Activated B cell treated with CpG ODN at 0.5 μM for 24 hours (primary cell): ENCODE data around the gene CD28. TPM values are rescaled to one million over a fixed set of nuclear protein-coding genes. Genes with fewer than 3 reads are reported as not detected.
"Not testable (repeated sequence)": the region's sequence is repeated elsewhere in the genome, so short reads cannot be mapped to it uniquely, and the experiment has no call there.

Source experiments
- ATAC-seq: fragments of 200-7000 bp; cut with Tn5 transposase; one replicate; pipeline ENCODE4 v1.10.0; 2021; ENCODE audit warnings: low read depth, mild to moderate bottlenecking, moderate library complexity
- CTCF ChIA-PET: fragments of 350-600 bp; sonication (Branson Sonifier 250); formaldehyde crosslinking; loops from one replicate; lab custom pipeline; 2021; ENCODE audit warnings: antibody characterized with exemption; lab: Charles Lee
- POLR2A ChIA-PET: fragments of 350-600 bp; sonication (Branson Sonifier 250); formaldehyde crosslinking; loops from one replicate; lab custom pipeline; 2021; ENCODE audit warnings: antibody characterized with exemption; lab: Charles Lee
- DNase-seq: peaks from one replicate; pipeline ENCODE4 v3.0.0; 2022
- H3K27ac Mint-ChIP-seq: one replicate; pipeline ENCODE4 v1.8.0; 2020; ENCODE audit warnings: mixed read lengths
- H3K27me3 Mint-ChIP-seq: one replicate; pipeline ENCODE4 v1.8.0; 2021; ENCODE audit warnings: mixed read lengths
- H3K36me3 Mint-ChIP-seq: one replicate; pipeline ENCODE4 v1.8.0; 2021; ENCODE audit warnings: low read depth, mixed read lengths
- H3K4me1 Mint-ChIP-seq: one replicate; pipeline ENCODE4 v1.8.0; 2021; ENCODE audit warnings: mixed read lengths
- H3K4me3 Mint-ChIP-seq: one replicate; pipeline ENCODE4 v1.8.0; 2020; ENCODE audit warnings: mild to moderate bottlenecking, mixed read lengths
- H3K9me3 Mint-ChIP-seq: one replicate; pipeline ENCODE4 v1.8.0; 2020; ENCODE audit warnings: mixed read lengths
- CTCF ChIP-seq: fragments of 200-600 bp; IDR thresholded peaks from one replicate; pipeline ENCODE4 v1.8.0; 2022; ENCODE audit warnings: antibody characterized with exemption, mild to moderate bottlenecking
- intact Hi-C: fragments of 100-400 bp; cut with micrococcal nuclease; formaldehyde crosslinking; loops from one replicate; pipeline ENCODE4 v1.15.1; 2024
- total RNA-seq: library from RNA; stranded (reverse); gene quantifications from 2 replicates; pipeline ENCODE4 v1.2.3, GENCODE V29; 2022

Gene CD28
- total RNA-seq, 1 donor from 2014 or later, result not detected

- Mint-ChIP-seq H3K9me3 (peaks cover 2% of the 10 kb centered on the region), H3K4me1 (no peaks in the 10 kb centered on the region), H3K36me3 (no peaks in the 10 kb centered on the region), H3K4me3 (no peak overlapping the region), H3K27ac (no peak overlapping the region), H3K27me3 (peaks cover 14% of the 10 kb centered on the region)
- POLR2A ChIA-PET, result no interaction called here
- TF ChIP-seq CTCF, result no peak
- intact Hi-C loops, result no loop called here
- DNase-seq, result no peak
- no peak for ATAC-seq
- CTCF ChIA-PET, result no interaction called here
These were observed 70.6 kb downstream of the CD28 start for GRCh38 chr2:203777030-203777429.

- H3K27me3 Mint-ChIP-seq, result peaks cover 21% of the 10 kb centered on the region
- DNase-seq, H3K4me3 Mint-ChIP-seq, POLR2A ChIA-PET, H3K4me1 Mint-ChIP-seq, CTCF ChIA-PET, ATAC-seq, H3K36me3 Mint-ChIP-seq, H3K27ac Mint-ChIP-seq, H3K9me3 Mint-ChIP-seq, intact Hi-C loops: not testable (repeated sequence)
These were observed 73.1 kb downstream of the CD28 start for GRCh38 chr2:203779477-203780073.

GRCh38 chr2:203780231-203780630 is 73.8 kb downstream of the CD28 start:
- ChIA-PET POLR2A (no interaction called here), CTCF (no interaction called here)
- intact Hi-C loops, result no loop called here
- TF ChIP-seq CTCF, result no peak
- no peaks in the 10 kb centered on the region for H3K36me3 Mint-ChIP-seq
- H3K27ac Mint-ChIP-seq, result no peak overlapping the region
- no peaks in the 10 kb centered on the region for H3K4me1 Mint-ChIP-seq
- H3K27me3 Mint-ChIP-seq, result peaks cover 24% of the 10 kb centered on the region
- no peak overlapping the region for H3K4me3 Mint-ChIP-seq
- ATAC-seq, result no peak
- no peak for DNase-seq
- peaks cover 2% of the 10 kb centered on the region for H3K9me3 Mint-ChIP-seq

- CTCF ChIA-PET, result no interaction called here
- Mint-ChIP-seq H3K36me3 (no peaks in the 10 kb centered on the region), H3K4me1 (no peaks in the 10 kb centered on the region), H3K27ac (no peak overlapping the region), H3K9me3 (peaks cover 2% of the 10 kb centered on the region), H3K27me3 (peaks cover 24% of the 10 kb centered on the region), H3K4me3 (no peak overlapping the region)
- DNase-seq (no peak), ATAC-seq (no peak)
- no peak for TF ChIP-seq CTCF
- POLR2A ChIA-PET, result no interaction called here
- intact Hi-C loops, result no loop called here
These were observed 74.7 kb downstream of the CD28 start for GRCh38 chr2:203781151-203781550.

- POLR2A ChIA-PET, result no interaction called here
- TF ChIP-seq CTCF, result no peak
- intact Hi-C loops, result loop anchor here (1.0 kb wide), 1 partner anchor 298 kb away; no protein-coding TSS in a partner anchor
- no peaks in the 10 kb centered on the region for H3K36me3 Mint-ChIP-seq
- no peak overlapping the region for H3K4me3 Mint-ChIP-seq
- no peak overlapping the region for H3K27ac Mint-ChIP-seq
- DNase-seq (no peak), ATAC-seq (no peak)
- H3K9me3 Mint-ChIP-seq, result peaks cover 2% of the 10 kb centered on the region
- H3K27me3 Mint-ChIP-seq, result peaks cover 28% of the 10 kb centered on the region
- no peaks in the 10 kb centered on the region for H3K4me1 Mint-ChIP-seq
- CTCF ChIA-PET, result no interaction called here
These were observed 76.0 kb downstream of the CD28 start for GRCh38 chr2:203782262-203782976.
